22Rv1 (cell line): ENCODE data around the gene KRTAP2-1.
"Not testable (repeated sequence)": the region's sequence is repeated elsewhere in the genome, so short reads cannot be mapped to it uniquely, and the experiment has no call there.

Experiments
- H3K27ac ChIP-seq: fragments of 450-650 bp; 2 replicates; pipeline ENCODE4 v1.5.1; 2017
- CTCF ChIP-seq: fragments of 450-650 bp; IDR thresholded peaks from 2 replicates; pipeline ENCODE4 v1.5.1; 2017; ENCODE audit warnings: mild to moderate bottlenecking
- ZFX ChIP-seq: fragments of 450-650 bp; IDR thresholded peaks from 2 replicates; pipeline ENCODE4 v1.6.1; 2017; ENCODE audit warnings: antibody characterized with exemption, borderline replicate concordance

The KRTAP2-1 gene

GRCh38 chr17:41069031-41069430 is 21.9 kb upstream of the KRTAP2-1 start:
- TF ChIP-seq CTCF, result no peak
- TF ChIP-seq ZFX, result no peak
- H3K27ac ChIP-seq, result no peak overlapping the region

- TF ChIP-seq CTCF (no peak), ZFX (no peak)
- H3K27ac ChIP-seq, result no peak overlapping the region
These were observed 20.2 kb upstream of the KRTAP2-1 start for GRCh38 chr17:41067281-41067680.

- TF ChIP-seq CTCF (no peak), ZFX (no peak)
- no peak within 1 kb of the TSS for H3K27ac ChIP-seq
These were observed 18.9 kb upstream of the KRTAP2-1 start, which contains the start of gene KRTAP2-4 for GRCh38 chr17:41065829-41066624. Gene KRTAP2-4, minus strand, starts transcription at chr17:41065879. Its CDS starts 34 bp downstream, at chr17:41065845.

- H3K27ac ChIP-seq, result not testable (repeated sequence)
These were observed 18.0 kb upstream of the KRTAP2-1 start for GRCh38 chr17:41065016-41065689.

- TF ChIP-seq CTCF (no peak), ZFX (no peak)
- H3K27ac ChIP-seq, result no peak overlapping the region
These were observed 17.2 kb upstream of the KRTAP2-1 start for GRCh38 chr17:41064301-41064700.

GRCh38 chr17:41063449-41063848 is 16.3 kb upstream of the KRTAP2-1 start:
- TF ChIP-seq ZFX (no peak), CTCF (no peak)
- no peak overlapping the region for H3K27ac ChIP-seq

GRCh38 chr17:41061964-41062363 is 14.8 kb upstream of the KRTAP2-1 start:
- TF ChIP-seq ZFX, result no peak
- no peak overlapping the region for H3K27ac ChIP-seq

GRCh38 chr17:41060052-41060604 is 13.0 kb upstream of the KRTAP2-1 start, which contains the start of gene KRTAP2-3:
Gene KRTAP2-3, minus strand, starts transcription at chr17:41060114. Its CDS starts 64 bp downstream, at chr17:41060050.
- TF ChIP-seq CTCF (no peak), ZFX (no peak)
- H3K27ac ChIP-seq, result no peak within 1 kb of the TSS

GRCh38 chr17:41059276-41060051 is 12.3 kb upstream of the KRTAP2-1 start:
- not testable (repeated sequence) for H3K27ac ChIP-seq
